Fibroblast of pulmonary artery (primary cell): ENCODE measurements around the gene LHFPL6.

Experiments
- DNase-seq: peaks from one replicate; pipeline ENCODE4 v3.0.0-alpha.2; 2010; ENCODE audit warnings: low read depth
- H3K4me3 ChIP-seq: replicated peaks from 2 replicates; pipeline ENCODE4 v1.5.1; 2011; ENCODE audit warnings: low read depth, mild to moderate bottlenecking, control low read depth, low read length, moderate library complexity
- TF ChIP-seq, protein P1 (sequence below): IDR thresholded peaks from 2 replicates; pipeline ENCODE4 v1.5.1; 2011; ENCODE audit warnings: mild to moderate bottlenecking, control low read depth, low read length, inconsistent platforms; ENCODE audit errors: missing control alignments

Gene LHFPL6

GRCh38 chr13:39373145-39373544 is 229.8 kb downstream of the LHFPL6 start:
- no peak overlapping the region for H3K4me3 ChIP-seq
- TF ChIP-seq, protein P1, sequence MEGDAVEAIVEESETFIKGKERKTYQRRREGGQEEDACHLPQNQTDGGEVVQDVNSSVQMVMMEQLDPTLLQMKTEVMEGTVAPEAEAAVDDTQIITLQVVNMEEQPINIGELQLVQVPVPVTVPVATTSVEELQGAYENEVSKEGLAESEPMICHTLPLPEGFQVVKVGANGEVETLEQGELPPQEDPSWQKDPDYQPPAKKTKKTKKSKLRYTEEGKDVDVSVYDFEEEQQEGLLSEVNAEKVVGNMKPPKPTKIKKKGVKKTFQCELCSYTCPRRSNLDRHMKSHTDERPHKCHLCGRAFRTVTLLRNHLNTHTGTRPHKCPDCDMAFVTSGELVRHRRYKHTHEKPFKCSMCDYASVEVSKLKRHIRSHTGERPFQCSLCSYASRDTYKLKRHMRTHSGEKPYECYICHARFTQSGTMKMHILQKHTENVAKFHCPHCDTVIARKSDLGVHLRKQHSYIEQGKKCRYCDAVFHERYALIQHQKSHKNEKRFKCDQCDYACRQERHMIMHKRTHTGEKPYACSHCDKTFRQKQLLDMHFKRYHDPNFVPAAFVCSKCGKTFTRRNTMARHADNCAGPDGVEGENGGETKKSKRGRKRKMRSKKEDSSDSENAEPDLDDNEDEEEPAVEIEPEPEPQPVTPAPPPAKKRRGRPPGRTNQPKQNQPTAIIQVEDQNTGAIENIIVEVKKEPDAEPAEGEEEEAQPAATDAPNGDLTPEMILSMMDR = no peak
- no peak for DNase-seq

- TF ChIP-seq, protein P1 = no peak
- H3K4me3 ChIP-seq = no peak overlapping the region
- no peak for DNase-seq
Measured at GRCh38 chr13:39371706-39372105, 231.3 kb downstream of the LHFPL6 start.

DNA sequence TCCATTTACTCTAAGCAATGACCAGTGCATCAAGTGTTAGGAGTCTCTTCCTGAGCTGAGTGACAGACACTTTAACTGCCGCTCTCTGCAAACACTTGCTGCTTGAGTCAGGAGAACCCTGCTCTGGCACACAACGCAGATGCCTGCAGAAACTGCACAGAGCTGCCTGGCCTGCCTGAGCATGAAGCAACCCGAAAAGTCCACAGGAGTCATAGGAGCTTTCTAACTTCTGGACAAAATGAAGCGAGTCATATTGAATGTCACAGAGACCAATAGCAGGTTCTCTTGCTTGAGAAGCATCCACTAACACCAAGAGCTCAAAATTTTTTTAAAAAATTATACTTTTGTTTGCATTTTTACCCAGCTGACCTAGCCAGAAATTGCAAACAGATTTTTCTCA is 232.4 kb downstream of the LHFPL6 start:
- DNase-seq = no peak

DNA sequence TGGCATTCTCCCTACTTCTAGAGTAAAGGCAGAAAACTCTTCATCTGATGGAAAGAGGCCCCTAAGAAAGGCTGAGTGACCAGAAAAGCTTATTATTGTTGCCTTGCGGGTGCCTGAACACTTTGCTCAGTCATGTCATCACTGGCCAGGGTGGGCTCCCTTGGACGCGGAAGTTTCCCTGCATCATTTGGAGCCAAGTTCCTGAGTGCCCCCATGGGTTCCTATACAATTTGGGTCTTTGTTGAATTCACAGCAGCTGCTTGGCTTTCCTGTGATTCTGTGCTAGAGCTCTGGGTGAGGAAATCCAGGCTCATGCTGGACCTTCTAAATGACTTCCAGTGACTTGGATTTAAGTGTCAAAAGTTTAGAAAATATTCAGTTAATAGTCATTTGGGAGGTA is 232.9 kb downstream of the LHFPL6 start:
- TF ChIP-seq, protein P1 = no peak
- no peak for DNase-seq
- no peak overlapping the region for H3K4me3 ChIP-seq

More for the DNA sequence above, 232.4 kb downstream of the LHFPL6 start:
- no peak overlapping the region for H3K4me3 ChIP-seq
- TF ChIP-seq, protein P1 = no peak

DNA sequence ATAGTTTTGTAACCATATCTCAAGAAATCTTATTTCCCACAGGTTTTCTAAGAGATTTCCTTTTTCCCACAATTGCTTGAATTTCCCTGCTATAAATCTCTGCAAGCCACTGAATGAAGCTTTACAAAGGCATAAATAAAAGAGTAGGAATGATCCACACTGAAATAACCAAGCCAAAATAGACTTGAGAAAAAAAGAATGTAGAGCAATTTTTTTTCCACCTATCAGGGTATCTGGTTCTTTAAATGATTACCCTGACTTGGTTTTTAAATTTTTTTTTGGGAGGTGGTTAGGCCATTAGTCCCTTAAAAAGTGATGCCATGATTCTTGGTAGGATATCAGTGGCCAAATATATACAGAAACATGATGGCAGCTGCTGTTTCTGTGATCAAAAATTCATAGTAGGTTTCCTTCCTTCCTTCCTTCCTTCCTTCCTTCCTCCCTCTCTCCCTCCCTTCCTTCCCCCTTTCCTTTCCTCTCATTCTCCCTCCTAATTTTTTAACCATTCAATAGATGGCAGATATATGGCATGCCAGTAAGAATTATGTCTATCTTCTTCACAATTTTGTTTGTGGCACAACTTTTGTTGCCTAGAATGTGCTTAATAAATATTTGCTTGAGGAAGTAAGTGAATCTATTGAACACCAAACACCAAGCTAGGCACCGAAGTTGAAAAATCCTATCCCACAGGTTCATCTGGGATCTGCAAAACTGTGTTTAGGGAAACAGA is 233.7 kb downstream of the LHFPL6 start:
- no peak overlapping the region for H3K4me3 ChIP-seq
- DNase-seq = no peak
- TF ChIP-seq, protein P1 = no peak

GRCh38 chr13:39365879-39366278 is 237.1 kb downstream of the LHFPL6 start:
- H3K4me3 ChIP-seq = no peak overlapping the region
- TF ChIP-seq, protein P1 = no peak
- no peak for DNase-seq

GRCh38 chr13:39364947-39365468 is 238.0 kb downstream of the LHFPL6 start:
- TF ChIP-seq, protein P1 = no peak
- no peak overlapping the region for H3K4me3 ChIP-seq
- no peak for DNase-seq
